ENCODE measurements around the gene FAP.
A peak's percentile ranks its signal among the peaks of the same experiment; 100 is the strongest.

The FAP gene

GRCh38 chr2:162242586-162243280 lies 512 bp downstream of the FAP start:
- peak; percentile 91 for DNase-seq (ENCODE audit: low read depth)

GRCh38 chr2:162241571-162241970 lies 1.7 kb downstream of the FAP start:
- no peak for DNase-seq (ENCODE audit: low read depth)

- DNase-seq (ENCODE audit: low read depth) = no peak
Measured at GRCh38 chr2:162234620-162235462, 8.4 kb downstream of the FAP start.

GRCh38 chr2:162233197-162233596 lies 10.0 kb downstream of the FAP start:
- peak; percentile 93 for DNase-seq (ENCODE audit: low read depth)

GRCh38 chr2:162232671-162233070 lies 10.6 kb downstream of the FAP start:
- no peak for DNase-seq (ENCODE audit: low read depth)

GRCh38 chr2:162232027-162232426 lies 11.2 kb downstream of the FAP start:
- DNase-seq (ENCODE audit: low read depth) = no peak

- DNase-seq (ENCODE audit: low read depth) = no peak
Measured at GRCh38 chr2:162230761-162231160, 12.5 kb downstream of the FAP start.

- DNase-seq (ENCODE audit: low read depth) = peak; percentile 33
Measured at GRCh38 chr2:162226836-162227235, 16.4 kb downstream of the FAP start.

GRCh38 chr2:162221064-162221463 lies 22.2 kb downstream of the FAP start:
- DNase-seq (ENCODE audit: low read depth) = peak; percentile 22

GRCh38 chr2:162220368-162220767 lies 22.9 kb downstream of the FAP start:
- peak; percentile 79 for DNase-seq (ENCODE audit: low read depth)

- no peak for DNase-seq (ENCODE audit: low read depth)
Measured at GRCh38 chr2:162219426-162219825, 23.8 kb downstream of the FAP start.

- peak; percentile 88 for DNase-seq (ENCODE audit: low read depth)
Measured at GRCh38 chr2:162217598-162217997, 25.6 kb downstream of the FAP start.

- no peak for DNase-seq (ENCODE audit: low read depth)
Measured at GRCh38 chr2:162215162-162215561, 28.1 kb downstream of the FAP start.

GRCh38 chr2:162212366-162212765 lies 30.9 kb downstream of the FAP start:
- DNase-seq (ENCODE audit: low read depth) = peak; percentile 57

GRCh38 chr2:162211732-162212131 lies 31.5 kb downstream of the FAP start:
- peak; percentile 62 for DNase-seq (ENCODE audit: low read depth)

- peak; percentile 68 for DNase-seq (ENCODE audit: low read depth)
Measured at GRCh38 chr2:162210385-162210784, 32.9 kb downstream of the FAP start.

- no peak for DNase-seq (ENCODE audit: low read depth)
Measured at GRCh38 chr2:162202203-162202602, 41.0 kb downstream of the FAP start.

- DNase-seq (ENCODE audit: low read depth) = no peak
Measured at GRCh38 chr2:162200636-162201035, 42.6 kb downstream of the FAP start.

GRCh38 chr2:162199913-162200312 lies 43.3 kb downstream of the FAP start:
- no peak for DNase-seq (ENCODE audit: low read depth)

GRCh38 chr2:162198239-162198638 lies 45.0 kb downstream of the FAP start:
- DNase-seq (ENCODE audit: low read depth) = no peak

GRCh38 chr2:162197069-162197825 lies 46.0 kb downstream of the FAP start:
- peak; percentile 20 for DNase-seq (ENCODE audit: low read depth)

GRCh38 chr2:162196638-162197037 lies 46.6 kb downstream of the FAP start:
- no peak for DNase-seq (ENCODE audit: low read depth)

GRCh38 chr2:162188451-162188850 lies 54.8 kb downstream of the FAP start:
- DNase-seq (ENCODE audit: low read depth) = no peak
